Psoas muscle (tissue), 8 donors: Measurements from ENCODE around the gene ENAH. TPM values are rescaled to one million over a fixed set of nuclear protein-coding genes. Genes with fewer than 3 reads are reported as not detected.

Source experiments
- ATAC-seq, 4 donors: fragments of 200-7000 bp; cut with Tn5 transposase; one replicate each; pipeline ENCODE4 v1.9.1; 2020; ENCODE audit warnings: moderate library complexity in 3 of 4, mild to moderate bottlenecking in 2 of 4
- DNase-seq, 2 donors: peaks; one replicate each; pipeline ENCODE4 v3.0.0-alpha.2; 2020
- H3K27ac ChIP-seq: fragments of 200-600 bp; one replicate; pipeline ENCODE4 v1.8.0; 2022
- H3K27me3 ChIP-seq, 3 donors: fragments of 200-600 bp in 1 of 3; one replicate each; pipeline versions ENCODE4 v1.6.1 to v1.8.0; 2013 to 2022; ENCODE audit warnings: low read length in 2 of 3, mild to moderate bottlenecking in 2 of 3, moderate library complexity in 1 of 3; ENCODE audit not compliant: insufficient read depth in 3 of 3
- H3K36me3 ChIP-seq, 2 donors: fragments of 200-600 bp in 1 of 2; one replicate each; pipeline versions ENCODE4 v1.6.1 to v1.8.0; 2013 to 2022; ENCODE audit warnings: low read depth in 1 of 2, mild to moderate bottlenecking in 1 of 2, moderate library complexity in 1 of 2; ENCODE audit not compliant: insufficient read depth in 1 of 2
- H3K4me1 ChIP-seq: fragments of 200-600 bp; one replicate; pipeline ENCODE4 v1.8.0; 2022
- H3K4me3 ChIP-seq: fragments of 200-600 bp; one replicate; pipeline ENCODE4 v1.8.0; 2022; ENCODE audit warnings: mild to moderate bottlenecking
- H3K9me3 ChIP-seq: fragments of 200-600 bp; one replicate; pipeline ENCODE4 v1.8.0; 2022
- WGBS, 3 donors: extraction: QIAGEN DNeasy Blood & Tissue Kit; methylation state at CpG; one replicate each; pipeline versions ENCODE4 v1.1.6 to v1.1.7; 2013; 5-methylcytosine and 5-hydroxymethylcytosine counted together
- intact Hi-C, 2 donors: fragments of 100-400 bp; cut with DNase I; formaldehyde crosslinking; loops; one replicate each; pipeline versions ENCODE4 v1.11.0 to v1.14.2; 2022
- polyA plus RNA-seq, 3 donors: library from polyadenylated mRNA; stranded (reverse); fragments of 200-250 nt; gene quantifications; one replicate each; pipeline ENCODE4 v1.2.3, GENCODE V29; 2013
- total RNA-seq, 4 donors: library from RNA; stranded (reverse); fragmentation: NEBNext Ultra II Directional in 2 of 4; extraction: Animal tissue kit (Norgen Biotek cat#: 25700) in 2 of 4; gene quantifications; one replicate each; pipeline versions ENCODE4 v1.2.1 to v1.2.4, GENCODE V29; 2021 to 2023
- TF ChIP-seq, protein P1 (sequence below): fragments of 200-600 bp; IDR thresholded peaks from one replicate; pipeline ENCODE4 v1.8.0; 2022; ENCODE audit warnings: antibody characterized with exemption
- donor health status: healthy with polysubstance abuse.
- donor health status: DM: no; HTN: no; CAD: no; lungs with moderate emphysema.
- donor health status: Bipolar disorder and iron deficiency.
- donor health status: healthy.
- donor health status: DM: yes; HTN: yes; CAD: no.
- donor health status: DM: no; HTN: no; CAD: no.
- donor health status: DM: no; HTN: no; CAD: no.
- donor health status: DM: yes; HTN: yes; CAD: no.

The ENAH gene
- total and polyA plus RNA-seq, 7 donors: 17.1 to 262 (median 119) TPM

DNA sequence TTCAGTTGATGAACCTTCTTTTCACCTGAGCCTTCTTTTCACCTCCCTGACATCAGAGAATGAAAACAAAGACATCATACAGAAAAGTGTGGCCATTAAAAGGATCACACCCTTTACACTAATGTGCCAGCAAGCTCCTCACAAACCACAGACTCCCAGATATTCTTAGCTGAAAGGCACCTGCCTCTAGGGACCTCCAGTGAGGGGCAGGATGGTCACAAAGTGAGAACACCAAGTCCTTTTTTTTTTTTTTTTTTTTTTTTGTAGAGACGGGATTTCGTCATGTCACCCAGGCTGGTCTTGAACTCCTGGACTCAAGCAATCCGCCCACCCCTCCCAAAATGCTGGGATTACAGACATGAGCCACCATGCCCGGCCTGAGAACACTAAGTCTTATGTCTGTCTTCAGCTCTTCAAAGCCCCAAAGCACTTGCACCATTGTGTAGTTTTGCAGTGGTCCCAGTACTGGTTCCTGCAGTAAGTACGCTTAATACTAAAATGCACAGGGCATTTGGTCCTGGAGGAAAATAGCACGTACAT lies 166.9 kb downstream of the ENAH start:
- Histone ChIP-seq H3K9me3 (no peaks in the 10 kb centered on the region), H3K4me1 (no peaks in the 10 kb centered on the region), H3K27ac (no peak overlapping the region), H3K27me3 (no peaks in the 10 kb centered on the region), H3K4me3 (no peak overlapping the region), H3K36me3 (no peaks in the 10 kb centered on the region)
- ATAC-seq (no peak), DNase-seq (no peak)
- intact Hi-C loops: no loop called here
- 92 to 96% (median 93%) methylated on average over 6 of the region's 6 CpGs for WGBS, 3 donors
- TF ChIP-seq, protein P1, sequence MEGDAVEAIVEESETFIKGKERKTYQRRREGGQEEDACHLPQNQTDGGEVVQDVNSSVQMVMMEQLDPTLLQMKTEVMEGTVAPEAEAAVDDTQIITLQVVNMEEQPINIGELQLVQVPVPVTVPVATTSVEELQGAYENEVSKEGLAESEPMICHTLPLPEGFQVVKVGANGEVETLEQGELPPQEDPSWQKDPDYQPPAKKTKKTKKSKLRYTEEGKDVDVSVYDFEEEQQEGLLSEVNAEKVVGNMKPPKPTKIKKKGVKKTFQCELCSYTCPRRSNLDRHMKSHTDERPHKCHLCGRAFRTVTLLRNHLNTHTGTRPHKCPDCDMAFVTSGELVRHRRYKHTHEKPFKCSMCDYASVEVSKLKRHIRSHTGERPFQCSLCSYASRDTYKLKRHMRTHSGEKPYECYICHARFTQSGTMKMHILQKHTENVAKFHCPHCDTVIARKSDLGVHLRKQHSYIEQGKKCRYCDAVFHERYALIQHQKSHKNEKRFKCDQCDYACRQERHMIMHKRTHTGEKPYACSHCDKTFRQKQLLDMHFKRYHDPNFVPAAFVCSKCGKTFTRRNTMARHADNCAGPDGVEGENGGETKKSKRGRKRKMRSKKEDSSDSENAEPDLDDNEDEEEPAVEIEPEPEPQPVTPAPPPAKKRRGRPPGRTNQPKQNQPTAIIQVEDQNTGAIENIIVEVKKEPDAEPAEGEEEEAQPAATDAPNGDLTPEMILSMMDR: no peak

DNA sequence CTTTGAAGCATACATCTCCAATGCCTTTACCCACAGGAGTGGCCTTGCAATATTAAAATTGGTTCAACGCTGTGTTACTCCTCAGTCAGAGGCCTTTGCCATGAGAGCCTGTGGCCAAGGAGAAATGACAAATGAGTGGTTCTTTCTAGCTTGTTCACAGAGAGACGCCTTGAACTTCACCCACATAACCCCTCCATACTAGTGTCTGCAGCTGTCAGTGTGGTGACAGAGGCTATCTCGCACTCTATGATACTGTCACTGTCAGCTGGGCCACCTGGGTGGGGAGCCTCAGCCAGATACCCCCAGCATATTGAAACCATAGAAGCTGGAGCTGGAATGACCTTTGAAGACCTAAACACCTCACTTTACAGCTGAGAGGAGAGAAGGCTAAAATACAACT lies 167.7 kb downstream of the ENAH start:
- 68 to 76% (median 74%) methylated on average over 3 of the region's 3 CpGs for WGBS, 3 donors
- DNase-seq: no peak
- intact Hi-C loops: no loop called here

DNA sequence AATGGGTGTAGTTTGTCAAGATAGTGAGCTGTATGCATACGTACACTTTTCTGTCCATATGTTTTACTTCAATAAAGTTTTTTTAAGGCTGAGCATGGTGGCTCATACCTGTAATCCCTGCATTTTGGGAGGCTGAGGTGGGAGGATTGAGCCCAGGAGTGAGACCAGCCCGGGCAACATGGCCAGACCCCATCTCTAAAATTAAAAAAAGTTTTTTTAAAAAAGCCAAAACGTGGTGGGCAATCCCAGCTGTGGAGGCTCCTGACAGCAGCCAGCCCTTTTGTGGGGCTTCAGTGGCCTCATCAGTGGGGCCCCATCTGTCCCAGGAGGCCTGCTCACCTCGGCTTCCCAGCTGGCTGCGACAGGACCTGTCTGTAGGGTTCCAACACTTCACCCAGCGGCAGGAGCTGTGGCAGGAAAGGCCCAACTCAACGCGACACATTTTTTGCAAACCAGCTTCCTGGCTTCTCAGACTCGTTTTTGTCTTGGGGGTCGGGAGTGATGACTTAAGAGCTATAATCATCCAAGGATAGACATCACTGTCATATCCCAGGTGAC lies 168.2 kb downstream of the ENAH start:
- 59 to 67% (median 64%) methylated on average over 10 of the region's 10 CpGs for WGBS, 3 donors
- no peaks in the 10 kb centered on the region for H3K27me3 ChIP-seq
- no peak overlapping the region for H3K27ac ChIP-seq
- no peak overlapping the region for H3K4me3 ChIP-seq
- H3K36me3 ChIP-seq: no peaks in the 10 kb centered on the region
- no peak for ATAC-seq
- TF ChIP-seq, protein P1: no peak
- no peak for DNase-seq
- H3K9me3 ChIP-seq: no peaks in the 10 kb centered on the region
- no peaks in the 10 kb centered on the region for H3K4me1 ChIP-seq
- intact Hi-C loops: no loop called here

More for the DNA sequence above, 167.7 kb downstream of the ENAH start:
- Histone ChIP-seq H3K4me1 (no peaks in the 10 kb centered on the region), H3K36me3 (no peaks in the 10 kb centered on the region), H3K9me3 (no peaks in the 10 kb centered on the region), H3K4me3 (no peak overlapping the region), H3K27ac (no peak overlapping the region), H3K27me3 (no peaks in the 10 kb centered on the region)
- TF ChIP-seq, protein P1: no peak
- peak in 3 of 4 donors; percentile 16 to 36 (median 19) for ATAC-seq

DNA sequence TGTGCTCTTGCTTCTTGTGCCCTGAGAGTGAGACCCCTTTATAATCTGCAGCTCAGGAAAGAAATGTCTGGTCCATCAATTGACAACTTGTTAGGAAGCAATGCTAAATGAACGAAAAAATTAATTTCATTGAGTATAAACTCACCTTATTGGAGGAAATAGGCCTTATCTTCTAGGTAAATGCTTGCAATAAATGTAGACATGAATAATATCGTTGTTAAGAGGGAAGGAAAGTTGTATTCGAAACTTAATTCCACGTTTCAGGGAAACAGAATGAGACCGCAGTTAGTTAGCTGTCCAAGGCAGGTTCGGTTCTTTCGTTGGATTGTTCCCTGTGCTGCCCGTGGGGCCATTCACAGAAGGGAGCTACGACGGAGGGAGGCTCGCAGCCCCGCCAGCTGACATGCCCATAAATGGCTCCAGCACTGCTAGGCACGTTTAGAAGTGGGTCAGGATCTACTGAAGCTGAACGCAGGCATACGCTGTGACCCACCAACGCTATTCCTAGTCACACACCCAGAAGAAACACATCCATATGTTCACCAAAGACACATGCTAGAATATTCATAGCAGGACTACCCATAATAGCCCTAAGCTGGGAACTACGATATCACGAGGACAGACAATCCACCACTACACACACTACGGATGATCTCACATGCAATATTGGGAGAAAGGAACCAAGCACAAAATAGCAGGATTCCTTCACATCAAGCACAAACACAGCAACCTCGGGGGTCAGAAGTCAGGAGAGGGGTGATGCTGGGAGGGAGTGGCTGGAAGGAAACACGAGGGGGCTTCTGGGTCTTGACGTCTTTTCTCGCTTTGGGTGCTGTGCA lies 168.9 kb downstream of the ENAH start:
- no peak overlapping the region for H3K27ac ChIP-seq
- ATAC-seq (peak; percentile 30 to 71 (median 58)), DNase-seq (no peak)
- 57 to 58% (median 58%) methylated on average over 23 of the region's 23 CpGs for WGBS, 3 donors
- no peaks in the 10 kb centered on the region for H3K36me3 ChIP-seq
- intact Hi-C loops: no loop called here
- H3K4me3 ChIP-seq: no peak overlapping the region
- no peaks in the 10 kb centered on the region for H3K9me3 ChIP-seq
- H3K27me3 ChIP-seq: no peaks in the 10 kb centered on the region
- TF ChIP-seq, protein P1: no peak
- H3K4me1 ChIP-seq: no peaks in the 10 kb centered on the region
